GM18526 (cell line): Measurements from ENCODE around the gene SLC2A5.

ENCODE experiments used
- POLR2A ChIP-seq: IDR thresholded peaks from 3 replicates; pipeline ENCODE4 v1.6.1; 2011; ENCODE audit not compliant: insufficient read length; ENCODE audit errors: extremely low read depth

The SLC2A5 gene

GRCh38 chr1:9009438-9010370 is 59.7 kb downstream of the SLC2A5 start:
- no peak for TF ChIP-seq POLR2A

DNA sequence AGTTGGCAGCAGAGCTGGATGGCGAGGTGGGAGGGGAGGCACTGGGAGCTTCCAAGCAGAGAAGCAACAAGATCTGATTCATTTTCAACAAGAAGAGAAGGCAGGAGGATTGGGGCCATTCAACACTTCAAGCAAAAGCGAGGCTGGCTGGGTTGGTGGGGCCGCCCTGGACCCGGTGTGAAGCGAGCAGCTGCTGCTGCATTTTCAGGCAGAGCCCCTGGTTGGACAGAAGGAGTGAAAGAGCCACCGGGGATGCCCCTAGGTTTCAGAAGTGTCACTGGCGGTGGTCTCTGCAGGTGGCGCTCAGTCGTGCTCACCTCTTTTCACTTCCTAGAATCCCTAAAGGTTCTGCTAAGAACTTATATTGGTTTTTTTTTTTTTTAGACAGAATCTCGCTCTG is 61.2 kb downstream of the SLC2A5 start:
- no peak for TF ChIP-seq POLR2A

- TF ChIP-seq POLR2A, result no peak
Measured at GRCh38 chr1:9006956-9007615, 62.3 kb downstream of the SLC2A5 start.

DNA sequence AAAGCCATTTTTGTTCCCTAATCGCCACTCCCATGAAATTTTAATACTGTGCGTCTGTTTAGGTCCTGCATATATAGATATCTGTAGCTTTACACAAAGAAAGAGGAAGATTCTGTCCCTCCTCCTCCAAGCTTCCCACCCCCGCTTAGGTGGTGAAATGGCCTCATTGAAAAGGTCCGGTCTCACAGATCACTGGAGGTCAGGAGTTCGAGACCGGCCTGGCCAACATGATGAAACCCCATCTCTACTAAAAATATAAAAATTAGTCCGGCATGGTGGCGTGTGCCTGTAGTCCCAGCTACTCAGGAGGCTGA is 64.1 kb downstream of the SLC2A5 start:
- TF ChIP-seq POLR2A, result no peak

GRCh38 chr1:9004700-9005394 is 64.6 kb downstream of the SLC2A5 start:
- no peak for TF ChIP-seq POLR2A

DNA sequence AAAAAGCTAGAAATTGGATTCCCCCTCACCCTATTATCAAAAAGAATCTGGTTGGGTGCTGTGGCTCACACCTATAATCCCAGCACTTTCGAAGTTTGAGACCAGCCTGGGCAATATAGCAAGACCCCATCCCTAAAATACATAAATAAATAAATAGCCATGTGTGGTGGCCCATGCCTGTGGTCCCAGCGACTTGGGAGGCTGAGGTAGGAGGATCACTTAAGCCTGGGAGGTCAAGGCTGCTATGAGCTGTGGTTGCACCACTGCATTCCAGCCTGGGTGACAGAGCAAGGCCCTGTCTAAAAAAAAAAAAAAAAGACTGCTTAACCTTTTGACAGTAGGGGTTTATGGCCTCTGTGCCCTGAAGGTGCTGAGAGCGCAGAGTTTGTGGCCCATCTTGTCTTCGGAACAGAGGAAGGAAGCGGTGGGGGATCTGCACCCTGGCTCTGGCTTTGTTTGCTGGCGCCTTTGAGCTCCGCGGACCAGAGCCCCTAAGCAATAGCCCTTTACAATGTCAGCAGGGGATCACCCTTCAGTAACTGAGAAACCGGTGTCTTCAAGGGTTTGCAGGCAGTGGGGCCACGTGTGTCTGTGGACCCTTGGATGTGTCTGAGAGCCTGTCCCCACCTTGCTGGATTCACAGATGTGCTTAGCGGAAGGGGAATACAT is 65.3 kb downstream of the SLC2A5 start:
- TF ChIP-seq POLR2A, result no peak

GRCh38 chr1:8992936-8993687 is 76.3 kb downstream of the SLC2A5 start:
- no peak for TF ChIP-seq POLR2A

- no peak for TF ChIP-seq POLR2A
Measured at GRCh38 chr1:8989821-8990220, 79.6 kb downstream of the SLC2A5 start.

- TF ChIP-seq POLR2A, result no peak
Measured at GRCh38 chr1:8989061-8989460, 80.4 kb downstream of the SLC2A5 start.

- TF ChIP-seq POLR2A, result no peak
Measured at GRCh38 chr1:8988618-8988967, 80.8 kb downstream of the SLC2A5 start.

- no peak for TF ChIP-seq POLR2A
Measured at GRCh38 chr1:8987881-8988617, 81.4 kb downstream of the SLC2A5 start.

- no peak for TF ChIP-seq POLR2A
Measured at GRCh38 chr1:8986814-8987190, 82.6 kb downstream of the SLC2A5 start.

DNA sequence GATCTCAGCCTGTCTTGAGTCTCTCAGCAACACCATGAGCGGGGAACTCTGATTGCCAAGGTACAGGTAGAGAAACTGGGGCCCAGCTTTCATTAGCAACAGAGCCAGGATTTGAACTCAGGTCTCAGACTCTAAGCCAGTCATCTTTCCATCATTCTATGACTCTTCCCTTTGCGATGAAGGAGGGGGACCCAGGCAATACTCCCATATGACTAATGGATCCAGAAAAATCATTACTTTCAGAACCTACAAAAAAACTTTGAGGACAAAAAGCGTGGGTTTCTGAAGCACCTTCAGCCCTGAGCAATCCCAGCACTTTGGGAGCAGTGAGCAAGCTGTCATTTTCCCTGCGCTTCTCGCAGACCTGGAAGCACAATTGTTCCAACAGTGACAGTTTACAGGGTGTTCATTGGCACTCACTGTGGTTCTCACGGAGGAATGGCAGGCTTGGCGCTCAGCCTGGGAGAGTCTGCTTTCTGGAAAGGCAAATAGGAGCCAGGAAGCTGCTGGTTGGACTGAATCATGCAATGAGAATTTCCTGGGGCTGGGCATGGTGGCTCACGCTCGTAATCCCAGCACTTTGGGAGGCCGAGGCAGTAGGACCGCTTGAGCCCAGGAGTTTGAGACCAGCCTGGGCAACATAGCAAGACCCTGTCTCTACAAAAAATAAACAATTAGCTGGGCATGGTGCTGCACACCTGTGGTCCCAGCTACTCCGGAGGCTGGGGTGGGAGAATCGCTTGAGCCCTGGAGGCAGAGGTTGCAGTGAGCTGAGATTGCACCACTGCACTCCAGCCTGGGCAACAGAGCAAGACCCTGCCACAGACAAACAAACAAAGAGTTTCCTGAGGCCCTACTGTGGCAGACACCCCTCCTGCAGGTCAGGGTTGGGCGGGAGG is 83.3 kb downstream of the SLC2A5 start:
- TF ChIP-seq POLR2A, result no peak
